VCaP (cell line): Measurements from ENCODE around the gene SYNGR4.

Experiments
- H3K27ac ChIP-seq: fragments of 450-650 bp; 2 replicates; pipeline ENCODE4 v1.5.1; 2017
- CTCF ChIP-seq: fragments of 450-650 bp; conservative IDR thresholded peaks from 2 replicates; pipeline ENCODE4 v1.5.1; 2017; ENCODE audit warnings: mild to moderate bottlenecking, moderate library complexity

The SYNGR4 gene

DNA sequence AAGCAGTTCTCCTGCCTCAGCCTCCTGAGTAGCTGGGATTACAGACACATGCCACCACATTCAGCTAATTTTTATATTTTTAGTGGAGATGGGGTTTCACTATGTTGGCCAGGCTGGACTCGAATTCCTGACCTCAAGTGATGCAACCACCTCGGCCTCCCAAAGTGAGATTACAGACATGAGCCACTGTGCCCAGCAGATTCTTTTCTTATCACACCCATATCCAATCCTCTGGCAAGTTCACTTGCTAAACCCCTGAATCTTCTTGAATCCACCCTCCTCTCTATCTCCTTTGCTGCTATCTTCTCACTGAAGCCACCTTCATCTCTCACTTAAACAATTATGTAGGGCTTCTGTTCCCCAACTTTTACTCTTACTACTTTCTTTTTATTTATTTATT lies 18.0 kb upstream of the SYNGR4 start:
- no peak overlapping the region for H3K27ac ChIP-seq
- TF ChIP-seq CTCF, result no peak

DNA sequence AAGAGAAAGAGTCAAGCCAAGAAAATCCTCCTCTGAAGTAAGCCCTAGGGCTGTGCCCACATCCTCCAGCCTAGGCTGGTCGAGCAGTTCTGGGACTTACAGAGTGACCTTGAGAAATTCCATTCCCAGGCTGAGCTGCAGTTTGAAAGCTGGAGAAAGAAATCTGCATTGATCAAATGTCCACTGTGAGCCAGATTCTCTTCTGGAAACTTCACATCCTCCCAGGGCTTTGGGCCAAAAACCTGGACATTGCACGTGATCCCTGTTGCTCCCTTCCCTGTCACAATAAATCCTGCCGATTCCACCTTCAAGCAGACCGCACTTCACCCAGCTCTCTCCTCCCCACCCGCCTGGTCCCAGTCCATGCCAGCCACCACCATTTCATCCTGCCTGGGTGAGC lies 16.1 kb upstream of the SYNGR4 start:
- no peak for TF ChIP-seq CTCF
- H3K27ac ChIP-seq, result peak overlapping the region; percentile 80

GRCh38 chr19:48348737-48349136 lies 15.4 kb upstream of the SYNGR4 start:
- TF ChIP-seq CTCF, result no peak
- peak overlapping the region; percentile 80 for H3K27ac ChIP-seq

DNA sequence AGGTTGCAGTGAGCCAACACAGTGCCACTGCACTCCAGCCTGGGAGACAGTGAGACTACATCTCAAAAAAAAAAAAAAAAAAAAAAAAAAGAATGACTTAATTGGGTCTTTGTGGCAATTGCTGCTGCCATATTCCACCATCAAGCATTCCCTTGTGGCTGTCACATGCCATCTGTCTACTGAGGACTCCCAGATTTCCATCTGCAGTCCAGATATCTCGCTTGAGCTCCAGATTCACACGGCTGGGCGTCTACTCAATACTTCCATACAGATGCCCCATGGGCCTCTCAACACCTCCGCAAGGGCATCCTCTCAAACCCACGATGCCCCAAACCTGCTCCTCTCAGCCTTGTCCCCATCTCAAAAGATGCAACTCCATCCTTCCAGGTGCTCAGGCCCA lies 13.3 kb upstream of the SYNGR4 start:
- no peak overlapping the region for H3K27ac ChIP-seq
- TF ChIP-seq CTCF, result no peak

DNA sequence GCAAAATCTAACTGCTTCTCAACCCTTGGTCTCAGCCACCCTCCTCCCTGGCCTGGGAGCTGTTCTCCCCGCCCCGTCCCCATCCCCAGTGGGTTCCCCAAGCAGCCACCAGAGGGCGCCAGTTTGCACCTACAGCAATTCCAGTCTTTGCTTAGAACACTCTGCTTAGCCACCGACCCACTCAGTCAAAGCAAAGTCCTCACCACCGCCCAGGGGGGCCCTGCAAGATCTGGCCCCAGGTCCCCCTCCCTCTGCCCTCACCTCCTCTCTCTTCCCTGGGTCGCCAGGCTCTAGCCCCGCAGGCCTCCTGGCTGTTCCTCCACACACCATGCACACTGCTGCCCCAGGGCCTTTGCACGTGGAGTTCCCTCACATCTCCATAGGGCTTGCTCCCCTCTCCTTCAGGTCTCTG lies 12.8 kb upstream of the SYNGR4 start:
- peak; percentile 82 for TF ChIP-seq CTCF
- no peak overlapping the region for H3K27ac ChIP-seq

DNA sequence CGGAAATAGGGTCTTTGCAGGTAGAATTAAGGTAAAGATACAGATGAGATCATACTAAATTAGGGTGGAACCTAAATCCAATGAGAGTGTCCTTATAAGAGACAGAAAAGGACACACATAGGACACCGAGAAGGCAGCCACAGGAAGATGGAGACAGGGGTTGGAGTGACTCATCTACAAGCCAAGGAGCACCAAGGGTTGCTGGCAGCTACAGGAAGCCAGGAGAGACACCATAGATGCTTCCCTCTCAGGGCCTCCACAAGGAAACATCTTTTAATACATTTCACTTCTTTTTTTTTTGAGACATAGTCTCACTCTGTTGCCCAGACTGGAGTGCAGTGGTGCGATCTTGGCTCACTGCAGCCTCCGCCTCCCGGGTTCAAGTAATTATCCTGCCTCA lies 10.5 kb upstream of the SYNGR4 start:
- H3K27ac ChIP-seq, result no peak overlapping the region
- TF ChIP-seq CTCF, result no peak

- no peak overlapping the region for H3K27ac ChIP-seq
Observed at GRCh38 chr19:48354332-48354992, 9.7 kb upstream of the SYNGR4 start.

More at GRCh38 chr19:48354332-48354992, 9.7 kb upstream of the SYNGR4 start:
- no peak for TF ChIP-seq CTCF
